ENCODE data around the gene DAB1.

Gene DAB1

DNA sequence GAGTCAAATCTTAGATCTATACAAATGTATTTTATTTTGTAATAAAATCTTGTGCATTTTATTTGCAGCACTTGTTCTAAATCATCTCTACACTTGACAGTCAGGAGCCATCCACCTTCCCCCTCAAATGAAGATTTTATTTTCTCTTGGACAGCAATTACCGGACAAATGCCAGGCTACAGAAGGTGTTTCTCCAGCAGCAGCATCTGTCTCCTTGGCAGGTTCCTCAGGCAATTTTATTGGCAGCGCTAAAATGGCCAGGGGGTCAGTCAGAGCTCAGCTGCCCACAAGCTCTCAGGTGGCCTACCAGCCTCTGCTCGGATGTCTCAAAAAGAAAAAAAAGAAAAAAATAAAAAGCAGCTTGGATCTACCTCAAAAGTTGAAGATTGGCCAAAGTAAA lies 107.6 kb downstream of the DAB1 start:
- DNase-seq = no peak

DNA sequence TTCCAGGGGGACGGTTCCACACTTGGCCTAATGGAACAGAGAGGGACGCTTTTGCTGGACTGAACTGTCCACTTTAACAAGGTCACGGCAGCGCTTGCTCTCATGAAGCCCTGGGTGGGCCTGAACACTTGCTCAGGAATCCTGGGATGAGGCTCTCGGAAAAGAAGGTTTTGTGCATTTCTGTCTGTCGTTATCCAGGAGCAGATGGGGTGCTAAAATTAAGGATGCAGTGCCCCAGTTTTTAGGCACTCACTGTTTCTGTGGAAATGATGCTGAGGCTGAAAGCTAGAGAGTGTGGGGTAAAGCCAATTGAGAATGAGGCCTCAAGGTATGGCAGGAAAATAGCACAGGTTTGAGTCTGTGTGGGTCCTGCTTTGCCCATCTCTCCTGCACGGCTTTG lies 111.0 kb downstream of the DAB1 start:
- no peak for DNase-seq

DNA sequence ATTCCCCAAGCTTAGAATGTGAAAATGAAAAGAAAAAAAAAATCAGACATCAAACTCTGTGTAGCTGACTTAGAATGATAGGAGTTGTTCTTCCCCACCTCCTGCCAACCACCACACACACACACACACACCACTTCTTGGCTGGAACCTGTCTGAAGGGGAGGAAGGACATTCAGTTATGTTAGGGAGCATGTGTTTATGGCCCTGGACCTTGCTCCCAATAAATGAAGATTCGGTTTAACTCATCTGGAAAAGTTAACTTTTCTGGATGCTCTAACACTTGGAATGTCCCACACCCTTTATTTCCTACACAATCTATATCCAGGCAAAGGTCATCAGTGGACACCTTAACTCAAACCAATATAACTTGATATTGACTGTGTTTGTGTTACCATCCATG lies 112.4 kb downstream of the DAB1 start:
- DNase-seq = no peak

DNA sequence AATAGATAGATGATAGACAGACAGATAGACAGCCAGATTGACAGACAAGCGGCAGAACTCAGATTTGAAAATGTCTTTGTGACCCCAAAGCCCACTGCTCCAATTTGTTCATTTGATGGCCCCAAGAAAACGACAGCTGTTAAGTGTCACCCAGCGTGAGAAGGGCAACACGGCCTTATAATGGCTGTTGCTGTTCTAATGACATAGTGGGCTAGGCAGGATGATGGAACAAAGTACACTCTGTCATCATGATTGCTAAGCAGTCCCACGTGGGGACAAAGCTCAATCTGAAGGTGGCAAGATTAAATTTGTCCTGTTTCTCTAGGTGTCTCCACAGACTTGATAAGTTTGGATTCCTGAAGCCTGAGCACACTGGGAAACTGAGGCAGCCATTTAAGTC lies 112.9 kb downstream of the DAB1 start:
- DNase-seq = no peak

GRCh38 chr1:57309630-57310029 lies 114.2 kb downstream of the DAB1 start:
- no peak for DNase-seq

DNA sequence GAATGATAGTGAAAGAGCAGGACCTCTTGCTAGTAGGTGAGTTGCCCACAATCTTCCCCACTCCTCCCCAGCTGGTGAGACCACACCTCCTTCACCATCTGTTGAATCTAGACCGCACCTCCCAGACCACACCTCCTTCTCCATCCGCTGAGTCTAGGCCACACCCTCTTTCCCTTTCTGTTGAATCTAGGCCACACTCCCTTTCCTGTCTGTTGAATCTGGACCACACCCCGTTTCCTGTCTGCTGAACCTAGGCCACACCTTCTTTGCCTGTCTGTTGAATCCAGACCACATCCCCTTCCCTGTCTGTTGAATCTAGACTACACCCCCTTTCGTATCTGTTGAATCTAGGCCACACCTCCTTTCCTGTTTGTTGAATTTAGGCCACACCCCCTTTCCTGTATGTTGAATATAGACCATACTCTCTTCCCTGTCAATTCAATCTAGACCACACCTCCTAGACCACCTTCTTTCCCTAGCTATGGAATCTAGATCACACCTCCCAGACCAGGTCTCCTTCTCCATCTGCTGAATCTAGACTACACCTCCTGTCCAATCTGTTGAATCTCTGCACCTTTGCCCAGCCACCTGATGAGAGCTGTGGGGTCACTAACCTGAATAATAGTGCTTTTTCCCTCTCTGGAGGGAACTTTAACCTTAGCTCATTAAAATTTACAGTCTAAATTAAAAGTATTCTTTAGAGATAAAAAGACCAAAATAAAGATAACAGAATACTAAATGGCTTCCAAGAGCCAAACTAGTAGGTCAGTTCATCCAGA lies 116.3 kb downstream of the DAB1 start:
- no peak for DNase-seq

- no peak for DNase-seq
Measured at GRCh38 chr1:57304591-57304990, 119.3 kb downstream of the DAB1 start.

DNA sequence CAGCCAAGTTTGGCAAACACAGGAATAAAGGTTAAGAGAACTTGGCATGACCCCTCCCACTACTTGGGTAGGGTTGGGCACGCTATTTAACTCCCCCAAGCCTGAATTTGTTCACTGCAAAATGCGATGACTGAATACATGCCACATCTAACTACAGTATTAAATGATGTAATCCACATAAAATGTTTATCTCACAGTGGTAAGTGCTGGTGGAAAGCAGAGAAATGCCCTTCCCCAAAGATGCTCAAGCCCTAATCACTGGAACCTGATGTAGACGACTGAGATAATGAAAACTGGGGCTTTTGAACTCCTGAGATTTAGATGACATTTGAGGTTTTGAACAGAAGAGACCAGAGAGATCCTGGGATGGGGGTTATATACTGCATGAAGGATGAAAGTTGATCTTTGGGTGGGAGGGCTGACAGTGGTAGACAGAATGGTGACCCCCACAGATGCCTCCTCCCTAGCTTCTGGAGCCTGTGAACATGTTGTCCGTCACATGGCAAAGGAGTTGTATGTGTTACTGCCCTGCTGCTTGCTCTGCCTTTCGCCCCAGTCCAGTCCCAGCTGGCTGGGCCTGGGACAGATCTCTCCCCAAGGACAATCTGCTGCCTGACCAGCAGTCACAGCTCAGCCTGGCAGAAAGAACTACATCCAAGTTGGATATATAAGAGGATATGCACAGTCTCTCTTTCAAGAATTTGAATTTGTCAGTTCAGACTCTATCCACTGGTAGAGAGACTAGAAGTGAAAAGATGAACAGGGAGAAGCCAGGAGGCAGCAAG lies 120.9 kb downstream of the DAB1 start:
- no peak for DNase-seq

GRCh38 chr1:57300186-57300585 lies 123.7 kb downstream of the DAB1 start:
- no peak for DNase-seq

DNA sequence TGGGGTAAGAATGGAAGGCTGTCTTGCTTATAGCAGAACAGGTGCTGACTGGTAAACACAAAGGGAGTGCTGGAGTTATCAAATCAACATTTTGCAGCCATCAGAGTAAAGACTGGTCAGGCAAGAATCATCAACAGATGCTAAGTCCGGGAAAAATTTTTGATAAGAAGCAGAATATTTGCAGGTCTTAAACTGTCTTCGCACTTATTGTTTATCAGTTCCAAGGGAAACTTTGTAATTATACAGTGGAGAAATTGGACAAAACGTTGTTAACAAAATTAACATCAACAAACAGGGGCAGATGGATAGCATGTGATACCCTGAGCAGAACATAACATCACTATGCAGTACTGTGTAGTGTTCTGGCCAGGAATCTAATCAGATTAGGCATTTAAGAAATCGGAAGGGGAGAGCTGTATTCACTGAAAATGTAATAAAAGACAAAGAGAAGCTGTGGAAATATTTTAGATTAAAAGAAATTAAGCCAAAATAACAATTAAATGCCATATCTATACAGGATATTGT lies 127.1 kb downstream of the DAB1 start:
- DNase-seq = no peak

- DNase-seq = no peak
Measured at GRCh38 chr1:57295326-57295725, 128.5 kb downstream of the DAB1 start.

DNA sequence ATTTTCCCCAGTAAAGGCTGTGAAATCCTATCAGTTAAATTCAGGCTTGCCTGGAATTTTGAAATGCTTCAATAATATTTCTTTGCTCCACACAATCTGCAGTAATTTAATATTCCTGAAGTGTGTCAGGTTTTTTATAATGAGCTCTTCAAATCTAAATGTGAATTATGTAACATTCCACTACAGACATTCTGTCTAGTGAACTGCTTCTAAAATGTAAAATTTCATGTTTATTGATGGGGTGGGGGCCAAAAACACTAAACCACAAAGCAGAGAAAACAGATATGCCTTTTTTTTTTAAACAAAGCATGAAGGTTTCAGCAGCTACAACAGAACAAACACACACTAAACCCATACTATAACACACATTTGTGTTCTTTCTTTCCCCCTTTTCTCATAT lies 129.7 kb downstream of the DAB1 start:
- DNase-seq = no peak

- DNase-seq = no peak
Measured at GRCh38 chr1:57293214-57293613, 130.6 kb downstream of the DAB1 start.

DNA sequence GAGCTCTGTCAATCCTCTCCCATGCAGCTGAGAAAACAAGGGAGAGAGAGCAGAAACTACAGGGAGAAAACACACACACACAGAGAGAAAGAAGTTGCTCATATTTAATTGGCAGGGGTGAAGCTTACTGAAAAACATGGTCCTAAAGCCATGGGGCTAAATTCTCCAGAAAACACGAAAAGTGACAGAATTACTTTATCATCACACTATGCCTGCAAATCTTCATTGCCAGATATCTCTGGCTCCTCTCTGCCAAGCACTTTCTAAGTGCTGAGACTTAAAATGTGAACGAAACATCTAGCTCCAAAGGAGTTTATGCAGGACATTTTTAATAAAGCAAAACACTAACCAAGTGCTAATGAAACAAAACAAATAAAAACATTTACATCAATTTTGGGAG lies 134.1 kb downstream of the DAB1 start:
- DNase-seq = no peak

- no peak for DNase-seq
Measured at GRCh38 chr1:57285992-57286391, 137.9 kb downstream of the DAB1 start.

GRCh38 chr1:57282411-57282810 lies 141.4 kb downstream of the DAB1 start:
- no peak for DNase-seq

GRCh38 chr1:57281324-57281723 lies 142.5 kb downstream of the DAB1 start:
- DNase-seq = no peak

DNA sequence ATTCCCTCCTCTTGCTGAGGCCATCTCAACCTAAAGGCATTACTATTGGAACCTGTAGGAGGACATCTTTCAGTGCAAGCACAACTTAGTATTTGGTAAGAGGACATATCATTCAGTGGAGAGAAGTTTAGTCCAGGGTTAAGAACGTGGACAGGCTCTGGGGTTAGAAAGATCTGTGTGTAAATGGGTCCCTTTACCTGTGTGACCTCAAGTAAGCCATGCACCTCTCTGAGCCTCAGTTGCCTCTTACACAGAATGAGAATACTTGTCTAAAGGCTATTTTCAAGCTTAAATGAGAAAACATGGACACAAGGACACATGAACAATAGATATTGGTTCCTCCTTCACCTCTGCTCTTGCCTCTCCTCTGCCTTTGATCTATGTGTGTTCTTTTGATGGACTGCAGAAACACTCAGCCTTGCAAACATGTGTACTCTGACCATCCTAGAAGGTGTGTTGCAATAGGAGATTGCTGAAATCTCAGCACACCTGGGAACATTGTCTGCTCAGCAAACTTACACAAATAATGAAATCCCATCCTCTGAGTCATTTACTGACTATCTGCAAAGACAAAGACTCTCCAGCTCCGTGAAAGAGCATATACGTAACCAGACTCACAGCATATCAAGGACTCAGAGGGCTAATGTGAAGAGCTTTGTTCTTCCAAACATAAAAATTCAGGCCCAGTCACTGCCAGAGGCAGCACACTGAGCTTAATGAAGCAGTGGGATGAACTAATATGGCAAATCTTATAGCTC lies 143.8 kb downstream of the DAB1 start:
- no peak for DNase-seq

DNA sequence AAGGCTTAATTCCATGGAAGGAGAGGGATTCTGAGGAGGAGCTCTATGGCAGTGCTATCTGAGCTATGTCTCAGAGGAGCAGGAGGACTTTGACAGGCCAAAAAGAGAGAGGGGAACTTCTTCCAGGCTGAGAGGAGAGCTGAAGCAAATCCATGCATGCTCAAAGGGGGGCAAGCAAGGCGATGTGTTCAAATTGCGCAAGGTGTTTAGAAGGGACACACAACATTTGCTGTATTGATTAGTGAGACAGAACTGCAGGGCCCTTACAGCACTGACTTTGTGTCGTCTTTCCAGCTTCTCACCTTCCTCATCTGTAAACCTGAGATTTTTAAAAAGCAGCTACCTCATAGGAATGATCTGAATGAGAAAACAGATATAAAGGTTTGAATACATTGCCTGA lies 145.3 kb downstream of the DAB1 start:
- no peak for DNase-seq

- no peak for DNase-seq
Measured at GRCh38 chr1:57277681-57278080, 146.2 kb downstream of the DAB1 start.

DNA sequence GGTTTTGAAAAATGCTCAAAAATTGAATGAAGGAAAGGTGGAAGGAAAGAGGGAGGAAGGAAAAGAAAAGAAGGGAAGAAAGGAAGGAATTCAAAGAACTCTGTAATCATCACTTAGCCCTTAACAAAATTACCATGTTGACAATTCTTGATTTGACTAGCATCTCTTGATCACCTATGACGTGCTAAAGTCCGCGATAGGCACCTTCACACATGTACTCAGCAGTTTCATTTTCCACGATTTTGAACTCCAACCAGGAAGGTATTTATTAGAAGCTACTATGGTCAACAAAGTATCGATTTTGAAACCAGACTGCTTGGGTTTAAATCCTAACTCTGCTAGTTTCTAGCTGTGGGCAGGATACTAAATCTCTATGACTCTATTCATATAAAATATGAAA lies 146.9 kb downstream of the DAB1 start:
- DNase-seq = no peak

GRCh38 chr1:57272601-57273000 lies 151.3 kb downstream of the DAB1 start:
- no peak for DNase-seq

- DNase-seq = no peak
Measured at GRCh38 chr1:57272150-57272549, 151.7 kb downstream of the DAB1 start.

Data from fibroblast of skin of back (primary cell).